Caki2 (cell line): ENCODE measurements around the gene ZBTB32. TPM values are rescaled to one million over a fixed set of nuclear protein-coding genes. Genes with fewer than 3 reads are reported as not detected.

Experiments
- DNase-seq: peaks from one replicate; pipeline ENCODE4 v3.0.0-alpha.2; 2015; ENCODE audit warnings: low read depth
- in situ Hi-C: cut with HindIII; loops from 2 replicates; pipeline ENCODE4 v1.10.0; 2016; ENCODE audit warnings: low sequenced_read_pairs, low pct_unique_long_range_greater_than_20kb, mixed read lengths
- total RNA-seq: library from RNA; depleted of rRNA; stranded (reverse); fragments of >200 nt; shearing (Covaris generic); gene quantifications from 2 replicates; pipeline ENCODE4 v1.2.3, GENCODE V29; 2014; ENCODE audit warnings: low replicate concordance; rRNA removed

ZBTB32 gene
- total RNA-seq, 1 experiment from 2014 or later, result not detected

DNA sequence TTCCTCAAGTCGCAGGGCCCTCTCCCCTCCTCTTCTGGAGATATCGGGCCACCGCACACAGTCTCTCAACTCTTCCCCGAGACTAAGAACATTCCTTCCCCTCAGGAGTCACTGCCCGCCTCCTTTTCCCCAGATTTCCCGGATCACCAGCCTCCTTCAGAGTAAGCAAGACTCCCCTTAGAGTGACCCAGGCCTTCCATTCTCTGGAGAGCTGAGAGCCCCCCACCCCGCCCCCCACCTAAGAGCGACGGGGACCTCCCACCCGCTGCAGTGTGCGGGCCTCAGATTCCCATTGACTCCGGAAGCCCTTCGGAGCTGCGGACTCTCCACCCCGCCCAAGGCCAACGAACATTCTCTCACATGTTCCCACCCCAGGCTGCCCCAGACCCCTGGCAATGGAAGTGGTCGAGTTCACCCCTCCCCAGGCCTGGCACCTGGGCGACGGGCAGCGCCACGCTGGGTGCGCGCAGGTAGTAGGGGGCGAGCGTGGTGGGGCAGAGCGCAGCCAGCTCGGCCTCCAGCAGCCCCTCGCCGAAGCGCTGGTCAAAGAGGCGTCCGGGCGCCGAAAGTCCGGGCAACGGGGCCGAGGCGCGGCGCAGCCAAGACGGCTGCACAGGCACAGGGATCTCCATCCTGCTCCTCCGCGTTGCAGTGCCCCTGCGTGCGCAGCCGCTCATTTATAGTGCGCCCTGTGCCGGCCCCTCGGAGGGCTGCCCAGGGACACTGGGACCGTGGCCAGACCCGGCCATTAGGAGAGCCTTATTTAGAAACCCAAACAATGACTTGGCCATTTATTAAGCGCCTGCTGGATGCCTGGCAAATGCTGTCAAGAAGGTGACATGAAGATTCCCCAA, 52.2 kb downstream of the ZBTB32 start, which contains the start of gene HSPB6:
Gene HSPB6, minus strand, starts transcription at position 653 of the 854 bp plus-strand sequence. Its CDS starts 21 bp downstream, at position 632.
- in situ Hi-C loops, result no loop called here
- no peak for DNase-seq

DNA sequence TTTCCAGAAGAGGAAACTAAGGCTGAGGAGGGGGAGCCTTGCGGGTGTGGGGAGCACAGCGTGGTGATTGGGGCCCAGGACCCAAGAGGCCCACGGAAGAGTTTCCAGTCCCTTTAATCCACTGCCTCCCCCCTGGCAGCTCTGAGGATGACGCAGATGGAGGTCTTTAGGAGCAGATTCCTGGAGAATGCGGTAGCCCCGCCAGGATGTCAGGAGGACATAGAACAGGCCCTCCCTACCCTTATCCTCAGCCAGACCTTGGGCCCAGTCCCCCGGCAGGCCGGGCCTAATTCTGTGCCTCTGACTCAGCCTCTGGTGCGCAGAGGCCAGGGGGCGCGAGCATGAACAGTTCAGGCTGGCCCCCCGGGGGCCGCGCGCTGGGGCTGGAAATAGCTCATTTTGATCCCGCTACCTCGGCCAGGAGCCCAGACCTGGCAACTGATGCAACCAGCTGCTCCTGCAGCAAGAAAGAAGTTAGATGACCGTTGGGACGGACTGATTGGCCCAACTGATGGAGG, 52.9 kb downstream of the ZBTB32 start:
- in situ Hi-C loops, result no loop called here
- DNase-seq, result no peak

DNA sequence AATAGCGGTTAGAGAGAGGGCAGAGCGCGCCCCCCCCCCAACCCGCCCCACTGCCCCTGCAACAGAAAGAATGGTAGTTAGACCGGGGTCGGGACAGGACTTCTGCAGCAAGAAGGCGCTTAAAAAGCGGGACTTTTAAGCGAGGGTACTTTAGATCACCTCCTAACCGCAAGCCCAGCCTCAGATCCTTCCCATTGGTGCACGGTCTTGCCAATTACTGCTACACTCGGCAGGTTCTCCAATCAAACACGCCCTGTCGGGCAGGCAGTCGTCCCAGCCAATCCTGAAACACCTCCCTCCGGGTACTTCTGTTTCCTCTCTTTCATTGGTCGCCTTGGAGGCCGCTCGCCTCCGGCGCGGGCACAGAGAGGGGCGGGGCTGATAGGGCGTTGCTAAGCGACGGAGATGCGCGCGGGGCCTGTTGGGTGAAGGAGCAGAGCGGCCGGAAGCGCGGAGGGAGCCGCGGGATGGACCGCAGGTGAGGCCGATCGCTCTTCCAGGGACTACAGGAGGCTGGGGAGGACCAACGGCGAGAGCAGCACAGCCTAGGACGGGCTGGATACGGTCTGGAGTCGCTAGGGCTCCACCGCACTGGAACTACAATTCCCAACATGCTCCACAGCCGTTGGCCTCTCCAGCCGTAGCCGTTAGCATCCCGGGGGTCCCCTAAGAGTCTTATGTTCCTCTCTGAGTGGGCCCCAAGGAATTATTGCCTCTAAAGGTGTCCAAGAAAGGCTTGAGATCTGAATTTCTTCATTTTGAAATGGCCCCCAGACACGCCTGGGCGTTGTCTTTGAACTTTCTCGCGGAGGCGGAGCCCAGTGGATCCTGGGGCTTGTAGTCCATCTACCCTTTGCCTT, 53.6 kb downstream of the ZBTB32 start, which contains the start of gene PROSER3:
Gene PROSER3, plus strand, starts transcription at position 428 of the 860 bp plus-strand sequence. Its CDS starts 40 bp downstream, at position 468.
- in situ Hi-C loops, result no loop called here
- peak; percentile 100 for DNase-seq

DNA sequence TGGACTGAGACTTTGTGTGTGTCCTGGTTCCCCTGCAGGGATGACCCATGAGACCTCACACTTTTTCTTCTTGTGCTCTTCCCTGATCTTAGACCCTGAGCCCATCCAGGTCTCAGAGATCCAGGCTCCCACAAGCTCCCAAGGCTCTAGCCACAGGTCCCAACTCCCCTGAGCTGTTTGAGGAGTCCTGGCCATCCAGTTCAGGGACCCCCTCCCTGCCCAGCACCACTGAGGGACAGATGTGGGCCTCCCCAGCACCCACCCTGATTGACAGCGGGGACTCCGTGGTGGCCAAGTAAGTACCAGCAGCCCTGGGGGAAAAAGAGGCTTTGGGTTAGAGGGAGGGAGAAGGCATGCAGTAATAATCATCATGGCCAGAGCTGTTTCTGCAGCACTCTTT, 55.3 kb downstream of the ZBTB32 start:
- in situ Hi-C loops, result no loop called here
- no peak for DNase-seq

GRCh38 chr19:35760711-35761349, 56.5 kb downstream of the ZBTB32 start:
- no peak for DNase-seq
- in situ Hi-C loops, result no loop called here

DNA sequence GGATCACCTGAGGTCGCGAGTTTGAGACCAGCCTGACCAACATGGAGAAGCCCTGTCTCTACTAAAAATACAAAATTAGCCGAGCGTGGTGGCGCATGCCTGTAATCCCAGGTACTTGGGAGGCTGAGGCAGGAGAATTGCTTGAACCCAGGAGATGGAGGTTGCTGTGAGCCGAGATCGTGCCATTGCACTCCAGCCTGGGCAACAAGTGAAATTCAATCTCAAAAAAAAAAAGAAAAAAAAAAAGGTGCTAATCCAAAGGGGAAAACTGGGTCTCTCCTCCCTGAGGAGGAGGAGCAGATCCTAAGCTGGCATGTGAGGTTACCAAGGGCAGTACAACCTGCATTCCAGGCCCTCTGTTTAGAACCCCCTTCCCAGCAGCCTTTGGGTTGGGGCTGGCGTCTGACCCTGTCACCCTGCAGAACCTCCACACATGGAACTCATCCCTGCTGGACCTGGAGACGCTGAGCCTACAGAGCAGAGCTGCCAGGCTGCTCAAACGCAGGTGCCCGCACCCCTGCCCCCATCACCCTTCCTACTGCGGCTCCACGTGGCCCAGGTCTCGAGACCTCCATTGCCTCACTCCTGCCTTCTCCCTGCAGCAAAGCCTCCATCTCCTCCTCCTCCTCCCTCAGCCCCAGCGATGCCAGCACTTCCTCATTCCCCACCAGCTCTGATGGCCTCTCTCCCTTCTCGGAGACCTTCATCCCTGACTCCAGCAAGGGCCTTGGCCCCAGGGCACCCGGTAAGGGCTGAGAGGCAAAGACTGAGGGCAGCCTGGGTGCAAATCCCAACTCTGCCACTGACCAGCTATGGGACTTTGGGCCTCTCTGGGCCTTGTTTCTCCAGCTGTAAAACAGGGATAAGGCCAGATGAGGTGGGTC, 60.3 kb downstream of the ZBTB32 start:
- in situ Hi-C loops, result no loop called here
- no peak for DNase-seq

Other genes starting within 250 kb of the ZBTB32 start
- gene KRTDAP, start 214.1 kb upstream of the ZBTB32 start, total RNA-seq, result not detected in 2 replicates
- not detected in 2 replicates for gene DMKN, start 190.9 kb upstream of the ZBTB32 start, total RNA-seq
- not detected in 2 replicates for gene SBSN, start 176.2 kb upstream of the ZBTB32 start, total RNA-seq
- gene GAPDHS, start 171.1 kb upstream of the ZBTB32 start, total RNA-seq, result not detected in 2 replicates
- 218 and 221 TPM in 2 replicates for gene TMEM147, start 158.9 kb upstream of the ZBTB32 start, total RNA-seq
- not detected in 2 replicates for gene ATP4A, start 140.9 kb upstream of the ZBTB32 start, total RNA-seq
- gene PMIS2, start 118.4 kb upstream of the ZBTB32 start, total RNA-seq, result not detected in 2 replicates
- 28.8 and 34.4 TPM in 2 replicates for gene HAUS5, start 91.8 kb upstream of the ZBTB32 start, total RNA-seq
- gene RBM42, start 75.5 kb upstream of the ZBTB32 start, total RNA-seq, result 171 and 180 TPM in 2 replicates
- gene ETV2, start 62.8 kb upstream of the ZBTB32 start, total RNA-seq, result 0.64 TPM in 1 of 2 replicates, not detected in the other
- gene COX6B1, start 56.2 kb upstream of the ZBTB32 start, total RNA-seq, result 438 and 558 TPM in 2 replicates
- not detected in 2 replicates for gene UPK1A, start 38.0 kb upstream of the ZBTB32 start, total RNA-seq
- gene KMT2B, start 13.4 kb downstream of the ZBTB32 start, total RNA-seq, result 2.8 and 12.9 TPM in 2 replicates
- 10.1 and 18.1 TPM in 2 replicates for gene IGFLR1, start 37.9 kb downstream of the ZBTB32 start, total RNA-seq
- gene U2AF1L4, start 40.9 kb downstream of the ZBTB32 start, total RNA-seq, result 7.1 and 14.1 TPM in 2 replicates
- 151 and 186 TPM in 2 replicates for gene PSENEN, start 41.1 kb downstream of the ZBTB32 start, total RNA-seq
- 7.4 and 15.5 TPM in 2 replicates for gene LIN37, start 44.0 kb downstream of the ZBTB32 start, total RNA-seq
- gene HSPB6, start 52.5 kb downstream of the ZBTB32 start, total RNA-seq, result not detected in 2 replicates
- 8.0 and 9.8 TPM in 2 replicates for gene PROSER3, start 53.6 kb downstream of the ZBTB32 start, total RNA-seq
- 2.2 and 3.5 TPM in 2 replicates for gene ARHGAP33, start 71.0 kb downstream of the ZBTB32 start, total RNA-seq
- 0.17 TPM in 1 of 2 replicates, not detected in the other for gene PRODH2, start 108.3 kb downstream of the ZBTB32 start, total RNA-seq
- gene NPHS1, start 147.9 kb downstream of the ZBTB32 start, total RNA-seq, result 0.41 and 0.88 TPM in 2 replicates
- gene KIRREL2, start 152.4 kb downstream of the ZBTB32 start, total RNA-seq, result not detected in 2 replicates
- gene APLP1, start 164.0 kb downstream of the ZBTB32 start, total RNA-seq, result 53.9 and 58.7 TPM in 2 replicates
- gene NFKBID, start 196.0 kb downstream of the ZBTB32 start, total RNA-seq, result 4.8 and 5.8 TPM in 2 replicates
- gene HCST, start 198.0 kb downstream of the ZBTB32 start, total RNA-seq, result 0.88 TPM in 1 of 2 replicates, not detected in the other
- not detected in 2 replicates for gene TYROBP, start 203.7 kb downstream of the ZBTB32 start, total RNA-seq
- 4.4 and 9.7 TPM in 2 replicates for gene LRFN3, start 231.8 kb downstream of the ZBTB32 start, total RNA-seq